ENCODE data around the gene PACC1. TPM values are rescaled to one million over a fixed set of nuclear protein-coding genes. Genes with fewer than 3 reads are reported as not detected.

Gene PACC1
- total RNA-seq, 1 experiment from 2014 or later: 14.5 TPM

DNA sequence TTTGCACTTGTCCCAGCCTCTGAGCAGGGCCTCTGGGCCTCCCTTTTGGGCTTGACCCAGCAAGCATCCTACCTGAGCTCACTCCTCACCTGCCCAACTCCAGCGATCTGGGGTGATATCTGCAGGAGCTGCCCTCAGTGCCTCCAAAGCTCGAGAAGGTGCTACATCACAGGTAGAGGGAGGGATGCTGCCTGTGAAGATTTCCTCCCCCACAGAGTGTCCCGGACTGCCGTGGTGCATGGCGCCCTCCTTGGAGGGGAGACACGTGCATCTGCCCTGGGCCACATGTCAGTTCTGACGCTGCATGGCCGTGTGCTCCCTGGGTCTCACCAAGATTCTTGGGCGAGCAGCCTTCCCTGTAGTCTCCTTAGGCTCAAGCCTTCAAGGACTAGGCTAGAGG is 45.7 kb upstream of the PACC1 start:
- Histone ChIP-seq H3K4me3 (ENCODE audit: low read depth, low read length, poor library complexity, severe bottlenecking) (no peak overlapping the region), H3K27me3 (replicated peaks; ENCODE audit: insufficient read depth, low read depth, low read length, poor library complexity) (no peaks in the 10 kb centered on the region), H3K4me1 (ENCODE audit: insufficient read depth, low read length, poor library complexity, severe bottlenecking) (no peaks in the 10 kb centered on the region), H3K9me3 (ENCODE audit: low read depth, low read length, poor library complexity, severe bottlenecking) (no peaks in the 10 kb centered on the region), H3K27ac (ENCODE audit: low read depth, low read length, poor library complexity, severe bottlenecking) (no peak overlapping the region), H3K36me3 (ENCODE audit: insufficient read depth, low read length, poor library complexity, severe bottlenecking) (no peaks in the 10 kb centered on the region)
- ChIA-PET CTCF (no interaction called here), POLR2A (ENCODE audit: low non-redundant PET) (no interaction called here)
- DNase-seq (ENCODE audit: low spot score): no peak
- TF ChIP-seq, protein P1, sequence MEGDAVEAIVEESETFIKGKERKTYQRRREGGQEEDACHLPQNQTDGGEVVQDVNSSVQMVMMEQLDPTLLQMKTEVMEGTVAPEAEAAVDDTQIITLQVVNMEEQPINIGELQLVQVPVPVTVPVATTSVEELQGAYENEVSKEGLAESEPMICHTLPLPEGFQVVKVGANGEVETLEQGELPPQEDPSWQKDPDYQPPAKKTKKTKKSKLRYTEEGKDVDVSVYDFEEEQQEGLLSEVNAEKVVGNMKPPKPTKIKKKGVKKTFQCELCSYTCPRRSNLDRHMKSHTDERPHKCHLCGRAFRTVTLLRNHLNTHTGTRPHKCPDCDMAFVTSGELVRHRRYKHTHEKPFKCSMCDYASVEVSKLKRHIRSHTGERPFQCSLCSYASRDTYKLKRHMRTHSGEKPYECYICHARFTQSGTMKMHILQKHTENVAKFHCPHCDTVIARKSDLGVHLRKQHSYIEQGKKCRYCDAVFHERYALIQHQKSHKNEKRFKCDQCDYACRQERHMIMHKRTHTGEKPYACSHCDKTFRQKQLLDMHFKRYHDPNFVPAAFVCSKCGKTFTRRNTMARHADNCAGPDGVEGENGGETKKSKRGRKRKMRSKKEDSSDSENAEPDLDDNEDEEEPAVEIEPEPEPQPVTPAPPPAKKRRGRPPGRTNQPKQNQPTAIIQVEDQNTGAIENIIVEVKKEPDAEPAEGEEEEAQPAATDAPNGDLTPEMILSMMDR (conservative IDR thresholded peaks at IDR 0.05; ENCODE audit: low read depth, low read length): no peak
- TF ChIP-seq EZH2 (IDR thresholded peaks at IDR 0.05; ENCODE audit: borderline replicate concordance, low read depth, low read length, poor library complexity, severe bottlenecking): no peak
- no TSS peak for BruUV-seq (replicated peaks)
- intact Hi-C loops (cut with micrococcal nuclease; ENCODE audit: unreplicated experiment): no loop called here

DNA sequence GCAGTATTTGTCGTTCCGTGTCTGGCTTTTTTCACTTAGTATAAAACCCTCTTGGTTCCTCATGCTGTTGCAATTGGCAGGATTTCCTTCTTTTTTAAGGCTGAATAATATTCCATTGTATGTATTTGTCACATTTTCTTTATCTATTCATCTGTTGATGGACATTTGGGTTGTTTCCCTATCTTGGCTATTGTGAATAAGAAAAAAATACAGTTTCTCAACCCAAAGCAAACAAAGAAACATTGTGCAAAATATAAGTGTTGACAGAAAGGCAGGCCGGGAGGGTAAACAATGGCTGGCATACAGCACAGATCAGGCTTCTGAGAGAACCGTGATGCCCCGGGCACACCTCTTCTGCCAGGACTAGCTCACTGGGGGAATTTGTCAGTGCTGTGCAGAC is 45.0 kb upstream of the PACC1 start:
- no peak for TF ChIP-seq EZH2 (IDR thresholded peaks at IDR 0.05; ENCODE audit: borderline replicate concordance, low read depth, low read length, poor library complexity, severe bottlenecking)
- TF ChIP-seq, protein P1 (conservative IDR thresholded peaks at IDR 0.05; ENCODE audit: low read depth, low read length): no peak
- CTCF ChIA-PET: no interaction called here
- no peaks in the 10 kb centered on the region for H3K27me3 ChIP-seq (replicated peaks; ENCODE audit: insufficient read depth, low read depth, low read length, poor library complexity)
- no peaks in the 10 kb centered on the region for H3K9me3 ChIP-seq (ENCODE audit: low read depth, low read length, poor library complexity, severe bottlenecking)
- no TSS peak for BruUV-seq (replicated peaks)
- POLR2A ChIA-PET (ENCODE audit: low non-redundant PET): no interaction called here
- intact Hi-C loops (cut with micrococcal nuclease; ENCODE audit: unreplicated experiment): loop anchor here (5.0 kb wide), 2 partner anchors 323 to 762 kb away; no protein-coding TSS in a partner anchor
- no peak for DNase-seq (ENCODE audit: low spot score)
- no peak overlapping the region for H3K4me3 ChIP-seq (ENCODE audit: low read depth, low read length, poor library complexity, severe bottlenecking)
- no peaks in the 10 kb centered on the region for H3K4me1 ChIP-seq (ENCODE audit: insufficient read depth, low read length, poor library complexity, severe bottlenecking)
- H3K36me3 ChIP-seq (ENCODE audit: insufficient read depth, low read length, poor library complexity, severe bottlenecking): no peaks in the 10 kb centered on the region
- H3K27ac ChIP-seq (ENCODE audit: low read depth, low read length, poor library complexity, severe bottlenecking): no peak overlapping the region

- BruUV-seq (replicated peaks): no TSS peak
- H3K4me1 ChIP-seq (ENCODE audit: insufficient read depth, low read length, poor library complexity, severe bottlenecking): no peaks in the 10 kb centered on the region
- no peaks in the 10 kb centered on the region for H3K27me3 ChIP-seq (replicated peaks; ENCODE audit: insufficient read depth, low read depth, low read length, poor library complexity)
- no peaks in the 10 kb centered on the region for H3K36me3 ChIP-seq (ENCODE audit: insufficient read depth, low read length, poor library complexity, severe bottlenecking)
- intact Hi-C loops (cut with micrococcal nuclease; ENCODE audit: unreplicated experiment): loop anchor here (5.0 kb wide), 2 partner anchors 323 to 762 kb away; no protein-coding TSS in a partner anchor
- H3K4me3 ChIP-seq (ENCODE audit: low read depth, low read length, poor library complexity, severe bottlenecking): no peak overlapping the region
- ChIA-PET POLR2A (ENCODE audit: low non-redundant PET) (interaction anchor here (0.5 kb wide), 1 partner anchor 314 kb away, joined by 17 read pairs; no protein-coding TSS in a partner anchor), CTCF (no interaction called here)
- TF ChIP-seq, protein P1 (conservative IDR thresholded peaks at IDR 0.05; ENCODE audit: low read depth, low read length): no peak
- no peak for TF ChIP-seq EZH2 (IDR thresholded peaks at IDR 0.05; ENCODE audit: borderline replicate concordance, low read depth, low read length, poor library complexity, severe bottlenecking)
- no peak overlapping the region for H3K27ac ChIP-seq (ENCODE audit: low read depth, low read length, poor library complexity, severe bottlenecking)
- DNase-seq (ENCODE audit: low spot score): peak; percentile 30
- H3K9me3 ChIP-seq (ENCODE audit: low read depth, low read length, poor library complexity, severe bottlenecking): no peaks in the 10 kb centered on the region
Observed at GRCh38 chr1:212458817-212459216, 44.1 kb upstream of the PACC1 start.

All from A673 (cell line).